HL-60 (cell line): ENCODE data around the gene FHDC1.
"Not testable (repeated sequence)": the region's sequence is repeated elsewhere in the genome, so short reads cannot be mapped to it uniquely, and the experiment has no call there.

ENCODE experiments used
- GABPA ChIP-seq: IDR thresholded peaks from 2 replicates; pipeline ENCODE4 v1.6.1; 2012; ENCODE audit warnings: low read depth
- POLR2AphosphoS5 ChIP-seq: IDR thresholded peaks from 2 replicates; pipeline ENCODE4 v1.6.1; 2012; ENCODE audit warnings: low read depth
- TF ChIP-seq, protein P1 (sequence below): IDR thresholded peaks from one replicate; pipeline ENCODE4 v1.5.1; 2011; ENCODE audit warnings: low read length, control low read depth, inconsistent platforms; ENCODE audit not compliant: insufficient read depth
- TF ChIP-seq, protein P2 (sequence below): IDR thresholded peaks from 2 replicates; pipeline ENCODE4 v1.6.1; 2012; ENCODE audit warnings: low read depth; ENCODE audit not compliant: insufficient replicate concordance

DNA sequence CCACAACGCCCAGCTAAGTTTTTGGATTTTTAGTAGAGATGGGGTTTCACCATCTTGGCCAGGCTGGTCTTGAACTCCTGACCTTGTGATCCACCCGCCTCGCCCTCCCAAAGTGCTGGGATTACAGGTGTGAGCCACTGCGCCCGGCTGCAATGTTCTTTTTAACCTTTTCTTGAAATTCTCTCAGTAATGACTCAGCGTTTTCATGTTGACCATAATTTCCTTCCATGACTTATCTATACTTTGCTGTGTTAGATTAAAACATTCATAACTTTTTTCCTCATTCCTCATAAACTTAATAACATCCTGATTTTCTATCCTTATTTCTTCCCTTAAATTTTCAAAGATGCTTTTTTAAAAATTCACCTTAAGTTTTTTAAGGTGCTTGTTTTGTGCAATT, 38.0 kb upstream of the FHDC1 start:
- not testable (repeated sequence) for TF ChIP-seq GABPA, POLR2AphosphoS5
- TF ChIP-seq, protein P1, sequence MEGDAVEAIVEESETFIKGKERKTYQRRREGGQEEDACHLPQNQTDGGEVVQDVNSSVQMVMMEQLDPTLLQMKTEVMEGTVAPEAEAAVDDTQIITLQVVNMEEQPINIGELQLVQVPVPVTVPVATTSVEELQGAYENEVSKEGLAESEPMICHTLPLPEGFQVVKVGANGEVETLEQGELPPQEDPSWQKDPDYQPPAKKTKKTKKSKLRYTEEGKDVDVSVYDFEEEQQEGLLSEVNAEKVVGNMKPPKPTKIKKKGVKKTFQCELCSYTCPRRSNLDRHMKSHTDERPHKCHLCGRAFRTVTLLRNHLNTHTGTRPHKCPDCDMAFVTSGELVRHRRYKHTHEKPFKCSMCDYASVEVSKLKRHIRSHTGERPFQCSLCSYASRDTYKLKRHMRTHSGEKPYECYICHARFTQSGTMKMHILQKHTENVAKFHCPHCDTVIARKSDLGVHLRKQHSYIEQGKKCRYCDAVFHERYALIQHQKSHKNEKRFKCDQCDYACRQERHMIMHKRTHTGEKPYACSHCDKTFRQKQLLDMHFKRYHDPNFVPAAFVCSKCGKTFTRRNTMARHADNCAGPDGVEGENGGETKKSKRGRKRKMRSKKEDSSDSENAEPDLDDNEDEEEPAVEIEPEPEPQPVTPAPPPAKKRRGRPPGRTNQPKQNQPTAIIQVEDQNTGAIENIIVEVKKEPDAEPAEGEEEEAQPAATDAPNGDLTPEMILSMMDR, result not testable (repeated sequence)
- TF ChIP-seq, protein P2, sequence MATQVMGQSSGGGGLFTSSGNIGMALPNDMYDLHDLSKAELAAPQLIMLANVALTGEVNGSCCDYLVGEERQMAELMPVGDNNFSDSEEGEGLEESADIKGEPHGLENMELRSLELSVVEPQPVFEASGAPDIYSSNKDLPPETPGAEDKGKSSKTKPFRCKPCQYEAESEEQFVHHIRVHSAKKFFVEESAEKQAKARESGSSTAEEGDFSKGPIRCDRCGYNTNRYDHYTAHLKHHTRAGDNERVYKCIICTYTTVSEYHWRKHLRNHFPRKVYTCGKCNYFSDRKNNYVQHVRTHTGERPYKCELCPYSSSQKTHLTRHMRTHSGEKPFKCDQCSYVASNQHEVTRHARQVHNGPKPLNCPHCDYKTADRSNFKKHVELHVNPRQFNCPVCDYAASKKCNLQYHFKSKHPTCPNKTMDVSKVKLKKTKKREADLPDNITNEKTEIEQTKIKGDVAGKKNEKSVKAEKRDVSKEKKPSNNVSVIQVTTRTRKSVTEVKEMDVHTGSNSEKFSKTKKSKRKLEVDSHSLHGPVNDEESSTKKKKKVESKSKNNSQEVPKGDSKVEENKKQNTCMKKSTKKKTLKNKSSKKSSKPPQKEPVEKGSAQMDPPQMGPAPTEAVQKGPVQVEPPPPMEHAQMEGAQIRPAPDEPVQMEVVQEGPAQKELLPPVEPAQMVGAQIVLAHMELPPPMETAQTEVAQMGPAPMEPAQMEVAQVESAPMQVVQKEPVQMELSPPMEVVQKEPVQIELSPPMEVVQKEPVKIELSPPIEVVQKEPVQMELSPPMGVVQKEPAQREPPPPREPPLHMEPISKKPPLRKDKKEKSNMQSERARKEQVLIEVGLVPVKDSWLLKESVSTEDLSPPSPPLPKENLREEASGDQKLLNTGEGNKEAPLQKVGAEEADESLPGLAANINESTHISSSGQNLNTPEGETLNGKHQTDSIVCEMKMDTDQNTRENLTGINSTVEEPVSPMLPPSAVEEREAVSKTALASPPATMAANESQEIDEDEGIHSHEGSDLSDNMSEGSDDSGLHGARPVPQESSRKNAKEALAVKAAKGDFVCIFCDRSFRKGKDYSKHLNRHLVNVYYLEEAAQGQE, result not testable (repeated sequence)
